ENCODE results near the gene SLC16A7. TPM values are rescaled to one million over a fixed set of nuclear protein-coding genes. Genes with fewer than 3 reads are reported as not detected.

The SLC16A7 gene
- total RNA-seq, 1 donor from 2014 or later: 2.4 TPM

- peak; percentile 31 for DNase-seq (ENCODE audit: low read depth)
- peak; percentile 81 for TF ChIP-seq CTCF (conservative IDR thresholded peaks at IDR 0.05; ENCODE audit: low read depth, low read length)
- no peak overlapping the region for H3K4me3 ChIP-seq (ENCODE audit: low read depth, low read length)
Observed at GRCh38 chr12:59780605-59781135, 184.8 kb downstream of the SLC16A7 start.

- no peak overlapping the region for H3K4me3 ChIP-seq (ENCODE audit: low read depth, low read length)
- no peak for TF ChIP-seq CTCF (conservative IDR thresholded peaks at IDR 0.05; ENCODE audit: low read depth, low read length)
- no peak for DNase-seq (ENCODE audit: low read depth)
Observed at GRCh38 chr12:59787610-59788009, 191.8 kb downstream of the SLC16A7 start.

- DNase-seq (ENCODE audit: low read depth): no peak
- H3K4me3 ChIP-seq (ENCODE audit: low read depth, low read length): no peak overlapping the region
- no peak for TF ChIP-seq CTCF (conservative IDR thresholded peaks at IDR 0.05; ENCODE audit: low read depth, low read length)
Observed at GRCh38 chr12:59792647-59793046, 196.8 kb downstream of the SLC16A7 start.

GRCh38 chr12:59803735-59804134 lies 207.9 kb downstream of the SLC16A7 start:
- DNase-seq (ENCODE audit: low read depth): peak; percentile 56
- TF ChIP-seq CTCF (conservative IDR thresholded peaks at IDR 0.05; ENCODE audit: low read depth, low read length): no peak
- peak overlapping the region; percentile 42 for H3K4me3 ChIP-seq (ENCODE audit: low read depth, low read length)

GRCh38 chr12:59808317-59808910 lies 212.6 kb downstream of the SLC16A7 start:
- peak; percentile 7 for DNase-seq (ENCODE audit: low read depth)

GRCh38 chr12:59811991-59812390 lies 216.2 kb downstream of the SLC16A7 start:
- TF ChIP-seq CTCF (conservative IDR thresholded peaks at IDR 0.05; ENCODE audit: low read depth, low read length): no peak
- DNase-seq (ENCODE audit: low read depth): no peak
- no peak overlapping the region for H3K4me3 ChIP-seq (ENCODE audit: low read depth, low read length)

More at GRCh38 chr12:59808317-59808910, 212.6 kb downstream of the SLC16A7 start:
- H3K4me3 ChIP-seq (ENCODE audit: low read depth, low read length): no peak overlapping the region
- TF ChIP-seq CTCF (conservative IDR thresholded peaks at IDR 0.05; ENCODE audit: low read depth, low read length): peak; percentile 80

GRCh38 chr12:59812716-59813115 lies 216.9 kb downstream of the SLC16A7 start:
- no peak for TF ChIP-seq CTCF (conservative IDR thresholded peaks at IDR 0.05; ENCODE audit: low read depth, low read length)
- no peak overlapping the region for H3K4me3 ChIP-seq (ENCODE audit: low read depth, low read length)
- DNase-seq (ENCODE audit: low read depth): no peak

Data from epithelial cell of proximal tubule (primary cell).